GM10847 (cell line): ENCODE results near the gene FOXE3.
A peak's percentile ranks its signal among the peaks of the same experiment; 100 is the strongest.

ENCODE experiments used
- POLR2A ChIP-seq: IDR thresholded peaks from 2 replicates; pipeline ENCODE4 v1.6.1; 2011; ENCODE audit not compliant: insufficient read length; ENCODE audit errors: extremely low read depth

FOXE3 gene

DNA sequence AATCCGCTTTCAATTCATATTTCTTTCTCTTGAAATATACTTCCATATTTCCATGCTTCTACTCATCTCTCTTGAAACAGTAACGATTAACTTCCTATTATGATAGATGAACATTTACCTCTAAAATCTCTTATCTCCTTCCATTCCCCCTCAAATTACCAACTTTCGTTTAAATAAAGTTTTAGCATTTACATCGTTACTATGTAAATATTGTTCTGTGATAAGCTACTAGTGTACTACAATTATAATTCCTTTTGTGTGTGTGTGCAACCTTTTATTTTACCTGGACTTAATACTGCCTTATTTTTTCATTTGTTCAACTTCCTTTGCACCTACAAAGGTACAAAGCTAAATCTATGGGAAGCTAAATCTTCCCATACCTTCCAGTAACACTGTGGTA lies 4.5 kb downstream of the FOXE3 start:
- no peak for TF ChIP-seq POLR2A

DNA sequence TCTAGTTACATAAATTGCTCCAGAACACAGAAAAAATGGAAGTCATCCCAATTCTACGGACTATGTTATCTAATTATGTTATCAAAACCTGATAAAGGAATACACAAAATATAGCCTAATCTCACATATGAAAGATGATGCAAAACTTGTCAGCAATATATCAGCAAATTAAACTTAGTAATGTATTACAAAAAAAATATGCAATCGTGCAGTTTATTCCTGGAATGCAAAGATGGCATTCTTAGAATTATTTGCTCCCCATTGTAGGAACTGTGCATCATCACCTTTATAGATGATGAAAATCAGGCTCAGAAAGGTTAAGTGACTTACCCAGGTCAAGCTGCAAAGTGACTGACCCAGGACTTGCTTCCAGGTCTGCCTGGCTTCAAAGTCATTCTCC lies 7.8 kb downstream of the FOXE3 start:
- TF ChIP-seq POLR2A = no peak

DNA sequence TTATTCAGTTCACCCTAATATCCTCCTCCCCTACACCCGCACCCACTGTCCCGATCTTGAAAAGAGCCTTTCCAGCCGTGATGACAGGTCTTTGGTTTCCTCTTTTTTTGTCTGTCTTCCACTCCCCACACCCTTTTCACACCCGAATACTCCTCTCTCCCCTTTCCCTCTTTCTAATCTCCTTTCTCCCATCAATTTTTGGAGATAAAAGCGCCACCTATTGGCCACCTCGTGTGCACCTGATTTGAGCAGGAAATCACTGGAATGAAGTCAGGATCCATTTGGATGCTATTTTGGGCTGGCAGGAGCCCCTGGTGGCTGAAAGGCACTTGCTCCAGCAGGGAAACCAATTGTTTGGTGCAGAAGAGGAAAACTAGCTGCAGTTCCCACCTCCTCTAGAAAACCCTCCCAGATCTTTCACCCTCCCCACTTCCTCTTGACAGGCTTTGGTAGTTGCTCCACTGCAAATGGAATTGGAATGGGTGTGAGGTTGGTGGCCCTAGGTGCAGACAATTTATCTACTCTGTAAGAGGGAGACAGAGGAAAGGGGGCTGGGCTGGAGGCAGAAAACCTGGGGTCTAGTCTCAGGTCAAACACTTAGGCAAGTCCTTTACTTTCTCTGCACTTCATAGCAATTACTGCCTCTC lies 8.4 kb downstream of the FOXE3 start:
- no peak for TF ChIP-seq POLR2A

DNA sequence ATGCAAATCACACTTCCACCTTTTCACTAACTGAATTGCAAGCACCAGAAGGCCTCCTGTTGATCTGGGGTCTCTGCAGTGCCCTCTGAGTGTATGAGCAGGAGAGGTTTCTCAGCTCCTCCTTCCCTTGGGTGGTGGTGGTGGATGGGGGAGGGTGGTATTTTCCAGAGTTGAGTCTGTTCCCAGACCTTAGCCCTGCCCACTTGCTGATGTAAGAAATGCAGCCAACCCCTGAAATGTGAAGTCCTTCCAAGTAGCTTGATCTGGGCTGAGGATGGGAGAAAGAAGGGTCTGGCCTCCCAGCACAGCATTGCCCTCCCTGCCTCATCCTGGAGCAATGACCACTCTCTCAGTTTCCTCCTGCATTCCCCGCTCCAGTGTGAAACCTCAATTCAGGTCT lies 15.4 kb downstream of the FOXE3 start:
- TF ChIP-seq POLR2A = no peak

DNA sequence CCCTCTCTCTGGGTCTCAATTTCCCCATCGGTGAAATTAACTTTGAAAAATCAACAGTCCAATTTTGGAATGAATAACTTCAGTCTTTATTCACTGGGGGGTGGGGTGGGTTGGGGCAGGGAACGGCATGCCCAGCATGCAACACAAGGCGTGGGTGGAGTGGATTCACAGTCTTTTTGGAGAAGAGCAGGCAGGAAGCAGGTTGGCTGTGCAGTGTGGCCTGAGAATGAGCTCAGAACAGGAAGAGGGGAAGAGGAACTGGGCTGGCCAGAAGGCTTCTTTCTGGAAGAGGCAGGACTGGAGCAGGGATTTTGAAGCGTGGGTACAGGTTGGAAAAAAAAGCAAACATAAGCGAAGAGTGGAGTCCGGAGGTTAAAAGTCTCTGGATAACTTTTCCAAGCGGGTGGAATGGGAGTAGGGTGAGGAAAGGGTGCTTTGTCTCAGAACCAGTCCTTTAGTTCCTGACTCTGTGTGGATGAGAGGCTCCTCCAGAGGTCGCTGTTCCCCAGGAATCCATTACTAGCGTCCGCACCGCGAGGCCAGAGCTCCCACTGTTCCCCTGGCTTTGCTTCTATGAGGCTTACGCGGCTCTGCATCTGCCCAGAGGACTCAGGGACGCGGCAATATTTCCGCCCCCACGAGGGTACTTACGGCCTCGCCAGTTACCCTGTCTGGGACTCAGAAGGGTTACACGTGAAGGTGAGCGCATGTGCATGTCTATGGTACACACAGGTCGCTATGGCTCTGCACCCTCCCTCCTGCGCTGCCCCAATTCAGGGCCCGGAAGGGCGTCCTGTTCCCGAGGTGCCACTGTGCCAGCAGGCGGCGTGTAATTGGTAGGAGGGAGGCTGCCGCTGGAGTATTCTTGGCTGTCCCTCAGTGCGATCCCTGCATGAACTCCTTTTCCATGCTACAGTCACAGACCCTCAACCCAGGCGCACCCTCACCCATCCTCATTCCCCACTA lies 16.3 kb downstream of the FOXE3 start:
- no peak for TF ChIP-seq POLR2A

DNA sequence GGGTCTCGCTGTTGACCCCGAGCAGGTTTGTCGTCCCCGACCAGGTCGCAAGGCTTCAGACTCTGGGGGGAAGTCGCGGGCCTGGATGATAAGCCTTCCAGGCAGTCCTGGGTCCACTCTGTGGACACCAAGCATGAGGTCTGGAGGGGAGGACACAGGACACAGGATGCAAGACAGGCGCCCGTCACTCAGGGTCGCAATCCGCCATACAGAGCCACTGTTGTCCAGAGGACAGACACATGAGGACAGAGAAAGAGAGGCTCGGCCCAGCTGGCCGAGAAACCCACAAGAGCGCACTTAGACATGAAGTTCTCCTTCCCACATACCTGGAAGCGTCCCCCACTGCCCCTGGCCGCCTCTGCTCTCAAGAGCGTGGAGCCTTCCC lies 16.9 kb downstream of the FOXE3 start:
- TF ChIP-seq POLR2A = no peak

DNA sequence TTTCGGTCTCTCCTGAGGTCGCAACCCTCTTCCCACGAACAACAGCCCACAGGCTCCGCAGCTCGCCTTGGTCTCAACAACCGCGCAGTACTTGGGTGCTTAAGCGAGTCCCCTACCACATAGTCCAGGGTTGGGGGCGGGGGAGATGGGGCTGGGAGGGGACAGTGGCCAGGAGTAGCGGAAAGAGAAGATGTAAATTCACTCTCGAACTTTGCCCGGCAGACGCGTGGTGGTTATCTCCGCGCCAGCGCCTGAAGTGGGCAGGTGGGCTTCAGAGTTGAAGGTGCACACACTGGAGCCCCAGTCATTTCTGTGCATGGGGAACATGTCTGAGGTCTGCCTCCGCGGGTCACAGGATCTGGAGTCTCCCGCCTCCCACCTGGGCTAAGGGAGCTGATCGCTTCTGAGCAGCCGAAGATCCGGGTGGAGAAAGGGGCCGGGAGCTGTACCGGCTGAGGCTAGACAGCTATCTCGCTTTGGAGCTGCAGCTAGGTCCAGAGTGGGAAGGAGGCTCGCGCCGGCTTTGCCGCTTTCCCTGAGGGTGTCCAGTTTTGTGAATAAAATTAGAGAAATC lies 17.5 kb downstream of the FOXE3 start:
- no peak for TF ChIP-seq POLR2A

DNA sequence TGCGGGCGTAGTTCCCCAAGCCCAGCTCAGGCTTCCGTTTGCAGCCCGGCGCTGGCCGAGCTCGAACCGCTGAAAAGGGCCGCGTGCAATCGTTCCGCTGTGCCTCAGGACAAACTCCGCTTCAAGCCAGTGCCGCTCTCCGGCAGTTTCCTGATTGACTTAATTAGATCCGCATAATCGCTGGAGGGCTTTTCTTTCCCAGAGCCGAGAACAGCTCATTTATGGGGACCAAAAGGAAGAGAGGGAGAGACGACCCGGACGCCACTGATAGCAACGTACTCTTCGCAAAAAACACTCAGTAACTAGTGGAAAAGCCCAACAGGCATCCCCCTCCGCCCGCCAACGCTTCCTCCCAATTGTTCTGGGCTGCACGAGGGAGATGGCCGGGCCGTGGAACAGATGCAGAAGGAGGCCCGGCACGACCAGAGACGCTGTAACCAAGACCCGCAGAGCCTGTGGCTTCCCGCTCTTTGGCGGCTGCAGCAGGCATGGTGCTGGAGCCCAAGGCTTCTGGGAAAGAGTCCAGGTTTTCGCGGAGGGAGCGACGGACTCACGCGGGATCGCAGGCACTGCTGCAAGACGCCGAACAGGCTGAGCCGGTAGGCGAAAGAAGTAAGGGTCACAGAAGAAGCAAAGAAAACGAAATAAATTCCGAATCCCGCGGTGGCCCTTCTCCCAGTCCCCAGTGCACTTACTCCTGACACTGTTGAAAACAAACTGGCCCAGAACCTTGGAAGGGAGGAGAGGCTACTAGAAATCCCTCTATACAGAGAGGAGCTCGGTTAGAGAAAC lies 18.2 kb downstream of the FOXE3 start:
- no peak for TF ChIP-seq POLR2A

DNA sequence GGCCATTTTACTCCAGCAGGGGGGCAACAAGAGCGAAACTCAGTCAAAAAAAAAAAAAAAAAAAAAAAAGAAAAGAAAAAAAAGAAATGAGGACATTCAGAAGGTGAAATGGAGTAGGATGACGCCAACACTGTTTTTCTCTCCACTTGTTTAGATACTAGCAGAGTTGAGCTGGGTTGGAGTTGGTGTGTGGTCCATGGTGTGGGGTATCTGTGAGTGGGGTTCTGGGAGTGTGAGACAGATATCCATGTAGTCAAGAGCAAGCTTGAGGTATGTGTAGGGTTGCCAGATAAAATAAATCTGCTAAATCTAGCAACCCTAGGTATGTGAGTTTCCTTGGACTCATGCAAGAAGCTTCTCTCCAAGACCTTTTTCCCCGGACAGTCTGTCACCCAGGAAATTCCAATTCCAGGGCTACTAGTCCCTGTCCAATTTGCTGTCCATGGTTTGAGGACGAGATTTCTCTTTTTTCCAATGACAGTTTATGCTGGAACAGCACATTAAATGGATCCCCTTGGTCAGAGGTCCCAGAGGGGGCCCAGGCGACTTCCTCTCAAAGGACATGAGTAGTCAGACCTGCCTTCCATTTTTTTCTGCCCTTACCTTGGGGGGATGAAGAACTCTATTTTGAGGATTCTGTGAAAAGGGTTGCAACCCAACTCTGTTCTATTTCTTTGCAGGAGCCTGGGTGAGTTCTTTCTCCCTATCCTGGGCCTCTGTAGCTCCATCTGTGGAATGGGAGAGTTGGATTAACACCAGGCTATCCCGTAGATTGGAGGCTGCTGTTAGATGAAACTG lies 19.6 kb downstream of the FOXE3 start:
- no peak for TF ChIP-seq POLR2A

DNA sequence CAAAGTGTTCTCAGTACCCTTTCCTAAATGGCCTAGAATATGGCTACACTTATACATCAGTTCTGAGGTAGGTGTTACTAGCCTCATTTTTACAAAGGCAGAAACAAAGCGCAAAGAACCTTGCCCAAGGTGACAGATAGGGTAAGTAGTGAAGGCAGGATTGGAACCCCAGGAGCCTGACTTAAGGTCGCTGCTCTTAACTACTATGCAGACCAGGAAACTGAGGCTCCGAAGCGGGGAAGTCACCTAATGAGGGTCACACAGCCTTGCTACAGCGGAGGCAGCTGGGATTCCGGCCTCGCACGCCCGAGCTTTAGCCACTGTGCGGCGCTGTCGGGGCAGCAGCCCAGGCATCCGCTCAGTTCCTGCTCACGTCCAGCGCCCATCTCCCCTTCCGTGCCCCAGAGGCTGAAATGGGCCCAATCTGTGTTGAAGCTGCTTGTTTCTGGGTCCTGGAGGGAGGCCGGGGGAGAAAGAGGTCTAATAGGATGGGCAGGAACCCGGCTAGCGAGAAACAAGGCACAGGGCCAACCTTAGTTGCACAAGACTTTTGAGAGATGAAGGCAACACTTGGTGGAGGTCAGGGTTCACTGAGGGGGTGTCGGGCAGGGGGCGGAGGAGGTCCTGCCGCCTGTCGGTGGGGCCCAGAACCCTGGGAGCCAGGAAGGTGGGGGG lies 20.4 kb downstream of the FOXE3 start:
- TF ChIP-seq POLR2A = no peak

DNA sequence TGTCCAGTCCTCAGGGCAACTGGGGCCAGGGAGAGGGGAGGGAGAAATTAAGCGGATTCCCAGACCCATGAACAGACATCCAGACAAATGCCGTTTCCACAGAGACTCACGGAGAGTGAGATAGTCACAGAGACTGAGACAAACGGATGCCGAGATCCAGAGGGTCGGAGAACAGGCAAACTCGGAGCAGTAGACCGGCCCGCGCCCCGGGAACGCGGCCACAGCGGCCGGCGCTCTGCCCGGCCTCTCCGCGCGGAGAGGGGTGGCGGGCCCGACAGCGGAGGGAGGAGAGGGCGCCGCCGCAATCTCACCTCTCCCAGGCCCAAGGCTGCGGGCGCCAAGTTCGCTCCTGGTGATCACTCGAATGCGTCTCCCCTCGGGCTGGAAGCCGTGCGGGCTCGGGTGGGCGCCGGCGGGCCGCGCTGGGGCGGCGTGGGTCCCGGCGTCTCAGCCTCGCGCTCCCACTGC lies 20.9 kb downstream of the FOXE3 start:
- TF ChIP-seq POLR2A = no peak

DNA sequence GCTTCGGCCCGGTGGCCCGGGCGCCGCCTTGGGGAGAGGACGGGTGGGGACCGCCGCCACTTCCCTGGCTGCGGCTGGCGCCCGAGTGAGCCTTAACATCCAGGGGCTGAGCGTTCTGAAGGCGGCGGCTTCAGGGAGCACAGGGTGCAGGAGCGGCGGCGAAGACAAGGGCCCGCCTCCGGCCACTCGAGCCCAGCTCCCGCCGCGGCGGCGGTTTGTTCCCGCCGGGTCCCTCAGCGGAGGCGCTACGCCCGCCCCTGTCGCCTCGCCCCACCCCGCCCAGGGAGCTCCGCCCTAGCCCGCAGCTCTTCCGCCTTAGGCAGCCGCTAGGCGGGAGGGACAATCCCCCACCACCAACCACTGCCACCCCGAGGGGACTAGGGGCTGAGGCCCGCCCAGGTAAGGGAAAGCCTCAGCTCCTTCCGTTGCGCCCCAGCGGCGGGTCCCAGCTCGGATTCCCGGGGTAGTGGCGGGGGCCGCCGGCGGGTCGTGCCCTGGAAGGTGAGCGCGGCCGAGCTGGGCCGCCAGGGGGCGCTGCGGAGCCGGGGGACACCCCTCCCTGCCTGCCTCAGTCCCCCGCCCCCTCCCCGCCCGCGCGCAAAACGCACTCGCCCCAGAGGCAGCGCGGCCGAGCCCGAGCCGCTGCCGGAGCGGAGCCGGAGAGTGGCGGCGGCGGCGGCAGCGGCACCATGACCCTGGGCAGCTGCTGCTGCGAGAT lies 21.5 kb downstream of the FOXE3 start, which contains the start of gene FOXD2:
TSS of gene FOXD2 (plus strand) at position 598 of the 718 bp plus-strand sequence. CDS start at position 690, 92 bp downstream.
- TF ChIP-seq POLR2A = peak; percentile 51

DNA sequence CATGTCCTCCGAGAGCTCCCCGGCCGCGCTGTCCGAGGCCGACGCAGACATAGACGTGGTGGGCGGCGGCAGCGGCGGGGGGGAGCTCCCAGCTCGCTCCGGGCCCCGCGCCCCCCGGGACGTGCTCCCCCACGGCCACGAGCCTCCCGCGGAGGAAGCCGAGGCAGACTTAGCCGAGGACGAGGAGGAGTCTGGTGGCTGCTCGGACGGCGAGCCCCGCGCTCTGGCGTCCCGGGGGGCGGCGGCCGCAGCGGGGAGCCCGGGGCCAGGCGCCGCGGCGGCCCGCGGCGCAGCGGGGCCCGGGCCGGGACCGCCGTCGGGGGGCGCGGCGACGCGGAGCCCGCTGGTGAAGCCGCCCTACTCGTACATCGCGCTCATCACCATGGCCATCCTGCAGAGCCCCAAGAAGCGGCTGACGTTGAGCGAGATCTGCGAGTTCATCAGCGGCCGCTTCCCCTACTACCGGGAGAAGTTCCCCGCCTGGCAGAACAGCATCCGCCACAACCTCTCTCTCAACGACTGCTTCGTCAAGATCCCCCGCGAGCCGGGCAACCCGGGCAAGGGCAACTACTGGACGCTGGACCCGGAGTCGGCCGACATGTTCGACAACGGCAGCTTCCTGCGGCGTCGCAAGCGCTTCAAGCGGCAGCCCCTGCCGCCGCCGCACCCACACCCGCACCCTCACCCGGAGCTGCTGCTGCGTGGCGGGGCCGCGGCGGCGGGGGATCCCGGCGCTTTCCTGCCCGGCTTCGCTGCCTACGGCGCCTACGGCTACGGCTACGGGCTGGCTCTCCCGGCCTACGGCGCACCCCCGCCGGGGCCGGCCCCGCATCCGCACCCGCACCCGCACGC lies 22.3 kb downstream of the FOXE3 start:
- no peak for TF ChIP-seq POLR2A
